A549 treated with dexamethasone at 1 μM for 4 hours (cell line): Measurements from ENCODE around the gene FLNA. TPM values are rescaled to one million over a fixed set of nuclear protein-coding genes. Genes with fewer than 3 reads are reported as not detected.

Experiments
- total RNA-seq: library from RNA; stranded (reverse); fragments of 200-300 nt; extraction: Qiagen RNA extraction; gene quantifications from 5 replicates; pipeline ENCODE4 v1.2.3, GENCODE V29; 2022

FLNA gene, protein sequence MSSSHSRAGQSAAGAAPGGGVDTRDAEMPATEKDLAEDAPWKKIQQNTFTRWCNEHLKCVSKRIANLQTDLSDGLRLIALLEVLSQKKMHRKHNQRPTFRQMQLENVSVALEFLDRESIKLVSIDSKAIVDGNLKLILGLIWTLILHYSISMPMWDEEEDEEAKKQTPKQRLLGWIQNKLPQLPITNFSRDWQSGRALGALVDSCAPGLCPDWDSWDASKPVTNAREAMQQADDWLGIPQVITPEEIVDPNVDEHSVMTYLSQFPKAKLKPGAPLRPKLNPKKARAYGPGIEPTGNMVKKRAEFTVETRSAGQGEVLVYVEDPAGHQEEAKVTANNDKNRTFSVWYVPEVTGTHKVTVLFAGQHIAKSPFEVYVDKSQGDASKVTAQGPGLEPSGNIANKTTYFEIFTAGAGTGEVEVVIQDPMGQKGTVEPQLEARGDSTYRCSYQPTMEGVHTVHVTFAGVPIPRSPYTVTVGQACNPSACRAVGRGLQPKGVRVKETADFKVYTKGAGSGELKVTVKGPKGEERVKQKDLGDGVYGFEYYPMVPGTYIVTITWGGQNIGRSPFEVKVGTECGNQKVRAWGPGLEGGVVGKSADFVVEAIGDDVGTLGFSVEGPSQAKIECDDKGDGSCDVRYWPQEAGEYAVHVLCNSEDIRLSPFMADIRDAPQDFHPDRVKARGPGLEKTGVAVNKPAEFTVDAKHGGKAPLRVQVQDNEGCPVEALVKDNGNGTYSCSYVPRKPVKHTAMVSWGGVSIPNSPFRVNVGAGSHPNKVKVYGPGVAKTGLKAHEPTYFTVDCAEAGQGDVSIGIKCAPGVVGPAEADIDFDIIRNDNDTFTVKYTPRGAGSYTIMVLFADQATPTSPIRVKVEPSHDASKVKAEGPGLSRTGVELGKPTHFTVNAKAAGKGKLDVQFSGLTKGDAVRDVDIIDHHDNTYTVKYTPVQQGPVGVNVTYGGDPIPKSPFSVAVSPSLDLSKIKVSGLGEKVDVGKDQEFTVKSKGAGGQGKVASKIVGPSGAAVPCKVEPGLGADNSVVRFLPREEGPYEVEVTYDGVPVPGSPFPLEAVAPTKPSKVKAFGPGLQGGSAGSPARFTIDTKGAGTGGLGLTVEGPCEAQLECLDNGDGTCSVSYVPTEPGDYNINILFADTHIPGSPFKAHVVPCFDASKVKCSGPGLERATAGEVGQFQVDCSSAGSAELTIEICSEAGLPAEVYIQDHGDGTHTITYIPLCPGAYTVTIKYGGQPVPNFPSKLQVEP (N-terminal part only)
- 1,222 to 1,700 TPM (median 1,580 TPM) in 5 replicates for total RNA-seq

DNA sequence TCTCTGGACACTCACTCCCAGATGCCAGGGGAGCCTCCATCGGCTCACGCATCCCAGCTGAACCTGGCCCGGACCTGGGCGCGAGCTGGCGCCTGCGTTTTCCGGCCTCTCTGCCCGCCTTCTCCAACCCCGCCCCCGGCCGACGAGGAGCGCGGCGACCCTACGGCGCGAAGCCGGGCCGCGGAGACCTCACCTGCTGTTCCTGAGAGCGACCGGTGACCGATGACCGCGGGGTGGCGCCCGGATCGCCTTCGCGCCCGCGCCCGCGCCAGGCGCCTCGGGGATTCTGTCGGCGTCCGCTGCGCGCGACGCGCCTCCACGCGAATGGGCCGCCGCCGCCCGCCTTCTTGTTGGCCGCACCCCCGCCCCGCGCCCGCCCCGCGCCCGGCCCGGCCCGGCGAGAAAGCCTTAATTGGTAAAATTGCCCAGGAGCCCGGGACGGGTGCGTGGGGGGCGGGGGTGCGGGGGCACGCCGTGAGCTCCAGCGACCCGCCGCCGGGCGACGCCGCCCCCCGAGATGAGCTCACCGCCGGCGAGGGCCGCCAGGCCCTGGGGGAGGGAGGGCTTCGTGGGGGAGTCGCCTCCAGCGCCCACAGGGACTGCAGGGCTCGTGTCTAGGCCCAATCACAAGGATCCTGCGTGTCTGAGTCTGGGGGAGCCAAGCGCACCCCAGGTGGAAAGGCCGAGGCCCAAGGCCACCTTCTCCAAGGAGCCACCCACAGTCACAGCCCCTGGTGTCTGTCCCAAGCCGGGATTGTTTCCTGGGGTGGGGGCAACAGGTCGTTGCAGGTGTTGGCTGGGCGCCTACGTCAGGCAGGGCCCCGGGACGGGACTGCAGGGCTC lies at the start of gene FLNA:
Gene FLNA, minus strand, starts transcription at position 322 of the 843 bp plus-strand sequence. CDS start 3,389 bp downstream, outside the sequence.

DNA sequence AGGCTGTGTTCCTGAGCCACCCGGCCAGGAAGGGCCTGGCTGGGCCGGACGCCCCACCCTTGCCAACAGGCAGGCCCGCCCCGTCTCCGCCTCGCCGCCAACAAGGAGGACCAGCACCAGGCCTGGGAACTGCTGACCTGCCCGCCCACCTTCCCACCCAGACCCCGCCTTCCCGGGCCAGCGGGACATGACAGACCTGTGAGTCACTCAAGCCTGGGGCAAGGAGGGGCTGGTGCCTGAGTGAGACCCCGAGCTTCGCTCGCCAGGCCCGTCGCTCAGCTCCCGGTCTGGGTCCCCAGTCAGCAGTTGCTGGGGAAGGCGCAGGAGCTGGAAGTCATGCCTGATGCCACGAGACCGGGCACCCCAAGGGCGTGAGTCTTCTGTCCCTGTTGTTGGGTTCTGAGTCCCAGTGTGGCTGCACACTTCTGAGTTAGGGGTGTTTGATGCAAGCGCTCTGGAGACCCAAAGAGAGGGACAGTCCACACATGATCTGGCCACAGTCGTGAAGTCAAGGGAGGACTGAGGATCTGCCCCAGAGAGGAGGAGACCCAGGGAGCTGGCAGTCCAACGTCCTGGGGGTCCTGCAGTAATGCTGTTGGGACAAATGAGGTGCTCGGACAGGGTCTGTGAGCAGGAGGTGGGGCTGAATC lies 34.9 kb upstream of the FLNA start, which contains the start of gene DNASE1L1:
Gene DNASE1L1, minus strand, starts transcription at position 33 of the 650 bp plus-strand sequence. CDS start 3,686 bp downstream, outside the sequence.

DNA sequence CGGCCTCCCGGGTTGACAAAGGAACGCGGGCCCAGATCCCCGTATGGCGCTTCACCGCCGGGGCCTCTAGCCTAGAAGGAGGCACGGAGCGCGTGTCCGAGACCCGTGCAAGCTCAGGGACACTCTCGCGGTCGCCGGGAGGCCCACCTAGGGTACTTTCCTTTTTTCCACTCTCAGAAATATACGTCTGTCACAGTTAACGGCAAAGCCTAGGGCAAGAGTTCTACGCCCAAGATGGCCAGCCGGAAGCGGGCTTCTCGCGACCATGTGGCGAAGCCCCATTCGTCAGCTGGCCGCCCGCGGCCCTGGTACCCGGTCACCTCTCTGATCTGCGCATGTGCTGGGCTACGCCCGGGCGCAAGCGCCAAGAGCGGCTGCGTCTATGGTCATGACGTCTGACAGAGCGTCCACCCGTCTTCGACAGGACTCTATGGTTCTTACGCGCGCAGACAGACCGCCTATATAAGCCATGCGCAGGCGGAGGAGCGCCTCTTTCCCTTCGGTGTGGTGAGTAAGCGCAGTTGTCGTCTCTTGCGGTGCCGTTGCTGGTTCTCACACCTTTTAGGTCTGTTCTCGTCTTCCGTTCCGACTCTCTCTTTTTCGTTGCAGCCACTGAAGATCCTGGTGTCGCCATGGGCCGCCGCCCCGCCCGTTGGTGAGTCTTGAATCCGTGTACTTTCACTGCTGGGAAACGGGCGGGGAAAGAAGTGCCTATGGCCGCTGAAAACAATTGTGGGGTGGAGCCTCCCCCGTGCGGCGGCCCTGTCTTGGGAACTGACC lies 23.6 kb upstream of the FLNA start, which contains the start of gene RPL10:
Gene RPL10, plus strand, starts transcription at position 490 of the 780 bp plus-strand sequence. Its CDS starts 143 bp downstream, at position 633.

DNA sequence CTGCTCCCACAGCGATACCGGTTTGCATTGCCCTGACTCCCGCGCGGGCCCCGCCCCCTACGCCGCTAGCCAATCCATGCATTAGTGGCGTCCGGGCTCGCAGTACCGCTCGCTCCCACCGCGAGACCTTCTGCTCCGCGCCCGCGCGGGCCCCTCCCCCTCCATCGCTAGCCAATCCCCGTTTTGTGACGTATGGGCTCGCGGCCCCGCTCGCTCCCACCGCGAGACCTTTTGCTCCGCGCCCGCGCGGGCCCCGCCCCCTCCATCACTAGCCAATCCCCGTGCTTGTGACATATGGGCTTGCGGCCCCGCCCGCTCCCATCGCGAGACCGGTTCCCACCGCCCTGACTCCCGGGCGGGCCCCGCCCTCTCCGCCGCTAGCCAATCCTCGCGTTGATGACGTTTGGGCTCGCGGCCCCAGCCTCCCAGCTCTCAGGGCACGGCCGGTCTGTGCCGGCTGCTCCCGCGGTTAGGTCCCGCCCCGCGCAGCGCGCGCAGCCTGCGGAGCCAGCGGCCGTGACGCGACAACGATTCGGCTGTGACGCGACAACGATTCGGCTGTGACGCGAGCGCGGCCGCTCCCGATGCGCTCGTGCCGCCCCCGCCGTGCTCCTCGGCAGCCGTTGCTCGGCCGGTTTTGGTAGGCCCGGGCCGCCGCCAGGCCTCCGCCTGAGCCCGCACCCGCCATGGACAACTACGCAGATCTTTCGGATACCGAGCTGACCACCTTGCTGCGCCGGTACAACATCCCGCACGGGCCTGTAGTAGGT lies 4.5 kb upstream of the FLNA start, which contains the start of gene EMD:
Gene EMD, plus strand, starts transcription at position 497 of the 770 bp plus-strand sequence. Its CDS starts 190 bp downstream, at position 687.

Other genes starting within 250 kb of the FLNA start
- gene OPN1LW, start 230.4 kb downstream of the FLNA start, total RNA-seq = not detected in 5 replicates
- not detected in 5 replicates for gene OPN1MW, start 192.0 kb downstream of the FLNA start, total RNA-seq
- gene OPN1MW2, start 154.9 kb downstream of the FLNA start, total RNA-seq = not detected in 5 replicates
- gene OPN1MW3, start 117.1 kb downstream of the FLNA start, total RNA-seq = not detected in 5 replicates
- gene TEX28, start 79.5 kb downstream of the FLNA start, total RNA-seq = 0.09 TPM in 1 of 5 replicates, not detected in the others
- gene TKTL1, start 78.8 kb downstream of the FLNA start, total RNA-seq = 0.11 to 0.19 TPM (median 0.12 TPM) in 4 of 5 replicates, not detected in the other
- gene EMD, start 4.7 kb upstream of the FLNA start, total RNA-seq = 134 to 157 TPM (median 149 TPM) in 5 replicates
- gene RPL10, start 23.7 kb upstream of the FLNA start, total RNA-seq = 4,314 to 5,661 TPM (median 4,476 TPM) in 5 replicates
- 24.9 to 30.3 TPM (median 28.4 TPM) in 5 replicates for gene DNASE1L1, start 34.6 kb upstream of the FLNA start, total RNA-seq
- gene TAFAZZIN, start 36.9 kb upstream of the FLNA start, total RNA-seq = 30.5 to 39.0 TPM (median 34.2 TPM) in 5 replicates
- gene ATP6AP1, start 54.0 kb upstream of the FLNA start, total RNA-seq = 73.1 to 108 TPM (median 104 TPM) in 5 replicates
- gene GDI1, start 62.5 kb upstream of the FLNA start, total RNA-seq = 83.8 to 110 TPM (median 102 TPM) in 5 replicates
- 102 to 123 TPM (median 110 TPM) in 5 replicates for gene FAM50A, start 69.5 kb upstream of the FLNA start, total RNA-seq
- gene PLXNA3, start 83.6 kb upstream of the FLNA start, total RNA-seq = 5.6 to 25.1 TPM (median 13.8 TPM) in 5 replicates
- 46.2 to 57.3 TPM (median 56.4 TPM) in 5 replicates for gene LAGE3, start 104.6 kb upstream of the FLNA start, total RNA-seq
- 60.1 to 68.0 TPM (median 66.5 TPM) in 5 replicates for gene UBL4A, start 112.0 kb upstream of the FLNA start, total RNA-seq
- gene SLC10A3, start 116.0 kb upstream of the FLNA start, total RNA-seq = 29.1 to 41.5 TPM (median 40.6 TPM) in 5 replicates
- gene FAM3A, start 141.6 kb upstream of the FLNA start, total RNA-seq = 34.7 to 46.6 TPM (median 42.6 TPM) in 5 replicates
- gene G6PD, start 172.2 kb upstream of the FLNA start, total RNA-seq = 1,257 to 1,682 TPM (median 1,603 TPM) in 5 replicates
- 30.1 to 42.7 TPM (median 40.9 TPM) in 5 replicates for gene IKBKG, start 173.0 kb upstream of the FLNA start, total RNA-seq
- not detected in 5 replicates for gene CTAG1A, start 210.5 kb upstream of the FLNA start, total RNA-seq
- gene CTAG1B, start 244.6 kb upstream of the FLNA start, total RNA-seq = not detected in 5 replicates